Testis (tissue), 2 donors: ENCODE measurements around the gene LGALS7B.

ENCODE experiments used
- CTCF ChIP-seq, 3 experiments: fragments of 450-650 bp in 2 of 3; fragments of 200-600 bp in 1 of 3; sonication (generic) in 1 of 3; IDR thresholded peaks; one replicate each; pipeline ENCODE4 v1.5.1; 2016 to 2019; ENCODE audit warnings: antibody characterized with exemption in 3 of 3, mild to moderate bottlenecking in 2 of 3, moderate library complexity in 1 of 3
- POLR2A ChIP-seq: fragments of 450-650 bp; IDR thresholded peaks from one replicate; pipeline ENCODE4 v1.6.1; 2017; ENCODE audit warnings: antibody characterized with exemption, mild to moderate bottlenecking, moderate library complexity

- TF ChIP-seq POLR2A (no peak), CTCF (IDR thresholded peaks at IDR 0.05) (no peak)
Observed at GRCh38 chr19:38808741-38809140, 19.7 kb downstream of the LGALS7B start.
